ENCODE data around the gene LIX1.

GRCh38 chr5:97071993-97072392 is 70.4 kb downstream of the LIX1 start:
- no peak for TF ChIP-seq CTCF (conservative IDR thresholded peaks at IDR 0.05; ENCODE audit: low read depth, low read length)
- no peak for TF ChIP-seq EZH2 (IDR thresholded peaks at IDR 0.05; ENCODE audit: low read length, unreplicated experiment)
